Activated naive CD8-positive, alpha-beta T cell (primary cell): ENCODE results near the gene TRMO.
"Not testable (repeated sequence)": the region's sequence is repeated elsewhere in the genome, so short reads cannot be mapped to it uniquely, and the experiment has no call there.

Source experiments
- H3K27ac Mint-ChIP-seq: one replicate; pipeline ENCODE4 v1.8.0; 2021; ENCODE audit warnings: mixed read lengths
- H3K27me3 Mint-ChIP-seq: one replicate; pipeline ENCODE4 v1.8.0; 2021; ENCODE audit warnings: mixed read lengths
- H3K36me3 Mint-ChIP-seq: one replicate; pipeline ENCODE4 v1.8.0; 2021; ENCODE audit warnings: mixed read lengths
- H3K4me1 Mint-ChIP-seq: one replicate; pipeline ENCODE4 v1.8.0; 2021; ENCODE audit warnings: low read depth, mixed read lengths
- H3K4me3 Mint-ChIP-seq: one replicate; pipeline ENCODE4 v1.8.0; 2021; ENCODE audit warnings: mild to moderate bottlenecking, mixed read lengths
- H3K9me3 Mint-ChIP-seq: one replicate; pipeline ENCODE4 v1.8.0; 2021; ENCODE audit warnings: low read depth, mixed read lengths

Gene TRMO, protein sequence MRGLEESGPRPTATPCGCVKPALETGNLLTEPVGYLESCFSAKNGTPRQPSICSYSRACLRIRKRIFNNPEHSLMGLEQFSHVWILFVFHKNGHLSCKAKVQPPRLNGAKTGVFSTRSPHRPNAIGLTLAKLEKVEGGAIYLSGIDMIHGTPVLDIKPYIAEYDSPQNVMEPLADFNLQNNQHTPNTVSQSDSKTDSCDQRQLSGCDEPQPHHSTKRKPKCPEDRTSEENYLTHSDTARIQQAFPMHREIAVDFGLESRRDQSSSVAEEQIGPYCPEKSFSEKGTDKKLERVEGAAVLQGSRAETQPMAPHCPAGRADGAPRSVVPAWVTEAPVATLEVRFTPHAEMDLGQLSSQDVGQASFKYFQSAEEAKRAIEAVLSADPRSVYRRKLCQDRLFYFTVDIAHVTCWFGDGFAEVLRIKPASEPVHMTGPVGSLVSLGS

DNA sequence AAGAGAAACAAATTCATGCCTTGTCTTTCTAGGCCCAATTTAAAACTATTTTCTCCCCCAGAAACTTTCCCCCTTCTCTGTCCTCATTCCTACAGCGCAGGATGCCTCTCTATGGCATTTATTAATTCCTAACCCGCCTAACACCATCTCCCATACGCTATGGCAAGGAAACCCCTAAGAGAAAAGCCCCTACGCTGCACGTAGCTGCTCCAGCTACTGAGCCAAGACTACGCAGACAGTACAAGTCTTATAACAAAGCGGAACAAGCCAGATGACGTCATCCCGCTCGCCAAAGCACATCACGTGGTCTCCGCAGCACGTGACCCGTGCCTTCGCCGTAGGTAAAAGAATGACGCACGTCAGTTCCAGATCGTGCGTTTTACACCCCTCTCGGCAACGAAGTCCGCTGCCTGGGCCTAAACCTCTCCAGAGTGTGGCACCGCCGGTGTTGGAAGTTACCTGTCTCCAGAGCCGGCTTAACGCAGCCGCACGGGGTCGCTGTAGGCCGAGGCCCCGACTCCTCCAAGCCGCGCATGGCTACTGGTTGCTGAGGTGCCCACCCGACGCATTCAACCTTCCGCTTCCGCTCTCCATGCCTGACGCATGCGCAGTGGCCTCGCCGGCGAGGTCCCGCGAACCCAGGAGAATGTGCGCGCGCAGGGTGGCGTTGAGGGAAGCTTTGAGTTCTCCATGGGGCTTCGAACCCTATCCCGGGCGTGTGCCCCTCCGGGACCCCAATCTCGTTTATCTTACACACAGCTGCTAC lies at the start of gene TRMO:
Gene TRMO, minus strand, starts transcription at position 542 of the 766 bp plus-strand sequence. Its CDS starts 7 bp downstream, at position 535.
- Mint-ChIP-seq H3K27me3 (no peaks in the 10 kb centered on the region), H3K4me3 (peak within 1 kb of the TSS; percentile 98), H3K27ac (peak within 1 kb of the TSS; percentile 99), H3K36me3 (peaks cover 2% of the 10 kb centered on the region), H3K4me1 (peaks cover 48% of the 10 kb centered on the region), H3K9me3 (no peaks in the 10 kb centered on the region)

DNA sequence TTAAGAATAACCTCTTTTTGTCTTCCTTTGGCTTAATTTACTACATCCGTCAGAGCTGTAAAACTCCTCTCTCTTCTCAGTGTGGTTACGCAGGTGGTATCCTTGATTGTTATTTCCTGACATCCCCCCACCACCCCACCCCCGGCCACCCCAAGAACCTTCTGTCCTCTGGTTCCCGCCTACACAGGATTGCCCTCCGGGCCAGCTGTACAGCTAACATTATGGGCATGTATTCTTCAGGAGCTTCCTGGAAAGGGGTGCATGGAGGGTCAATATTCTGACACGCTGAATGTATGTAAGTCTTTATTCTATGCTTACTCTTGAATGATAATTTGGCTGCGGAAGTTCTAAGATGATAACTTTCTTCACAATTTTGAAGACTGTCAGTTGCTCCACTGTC lies 47.9 kb upstream of the TRMO start:
- H3K36me3 Mint-ChIP-seq = peaks cover under 1% of the 10 kb centered on the region
- H3K4me1 Mint-ChIP-seq = peaks cover 23% of the 10 kb centered on the region
- H3K4me3 Mint-ChIP-seq = peak overlapping the region; percentile 59
- no peaks in the 10 kb centered on the region for H3K9me3 Mint-ChIP-seq
- peak overlapping the region; percentile 74 for H3K27ac Mint-ChIP-seq
- H3K27me3 Mint-ChIP-seq = no peaks in the 10 kb centered on the region

DNA sequence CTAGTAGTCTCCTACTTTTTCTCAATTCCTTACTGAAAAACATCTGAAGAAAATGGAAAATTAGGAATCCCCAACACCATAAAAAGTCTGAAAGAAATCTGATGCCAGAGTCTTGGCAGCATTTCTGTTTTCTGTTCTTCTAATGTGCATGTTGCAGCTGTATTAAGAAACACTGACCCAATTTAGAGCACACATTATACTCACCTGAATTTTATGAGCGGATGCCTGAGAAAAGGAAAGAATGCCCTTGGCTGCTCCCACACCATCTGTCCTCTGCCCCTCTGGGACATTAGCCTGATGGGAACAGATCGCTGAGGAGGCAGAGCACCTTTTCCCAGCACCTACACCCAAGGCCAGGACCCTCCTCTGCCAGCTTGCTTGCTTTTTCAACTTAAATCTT lies 46.7 kb upstream of the TRMO start:
- H3K27me3 Mint-ChIP-seq = peaks cover 1% of the 10 kb centered on the region
- no peaks in the 10 kb centered on the region for H3K9me3 Mint-ChIP-seq
- no peak overlapping the region for H3K27ac Mint-ChIP-seq
- no peaks in the 10 kb centered on the region for H3K36me3 Mint-ChIP-seq
- H3K4me3 Mint-ChIP-seq = no peak overlapping the region
- H3K4me1 Mint-ChIP-seq = peaks cover 23% of the 10 kb centered on the region

DNA sequence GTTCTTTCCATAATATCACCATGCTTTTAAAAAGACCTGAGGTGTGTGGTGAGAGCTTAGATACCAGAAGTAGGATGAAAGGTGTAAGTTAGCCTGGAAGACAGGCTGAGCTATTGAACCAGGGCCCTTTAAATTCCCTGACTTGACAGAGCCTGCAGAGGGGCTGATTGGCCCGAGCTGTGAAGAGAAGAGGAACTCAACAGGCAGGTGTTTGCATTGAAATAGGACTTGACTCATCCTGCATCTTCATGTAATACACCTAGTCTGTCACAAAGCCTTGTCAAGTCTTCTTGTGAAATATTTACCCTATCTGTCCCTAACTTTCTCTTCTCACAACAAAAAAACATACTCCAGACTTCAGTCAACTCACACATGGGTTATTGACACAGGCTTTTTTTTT lies 44.2 kb upstream of the TRMO start:
- no peaks in the 10 kb centered on the region for H3K36me3 Mint-ChIP-seq
- peaks cover 2% of the 10 kb centered on the region for H3K27me3 Mint-ChIP-seq
- no peak overlapping the region for H3K4me3 Mint-ChIP-seq
- no peak overlapping the region for H3K27ac Mint-ChIP-seq
- H3K4me1 Mint-ChIP-seq = peaks cover 19% of the 10 kb centered on the region
- no peaks in the 10 kb centered on the region for H3K9me3 Mint-ChIP-seq

DNA sequence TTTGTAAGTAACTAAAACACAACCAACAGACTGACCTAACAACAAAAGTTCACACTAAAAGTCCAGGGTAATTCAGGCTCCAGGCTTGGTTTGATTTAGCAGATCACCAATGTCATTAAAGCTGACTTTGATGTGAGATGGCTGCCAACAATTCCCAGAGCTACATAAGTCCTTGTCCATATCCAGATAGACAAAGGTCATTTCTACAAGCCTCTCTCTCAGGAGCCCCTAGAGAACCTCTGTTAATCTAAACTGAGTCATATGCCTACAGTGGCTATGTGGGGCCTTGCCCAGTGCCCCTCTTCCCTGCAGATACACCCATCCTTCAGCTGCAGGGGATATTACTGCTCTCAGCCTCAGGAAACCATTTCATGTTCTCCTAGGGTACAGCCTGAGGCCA lies 42.6 kb upstream of the TRMO start:
- H3K27me3 Mint-ChIP-seq = peaks cover 2% of the 10 kb centered on the region
- H3K27ac Mint-ChIP-seq = no peak overlapping the region

DNA sequence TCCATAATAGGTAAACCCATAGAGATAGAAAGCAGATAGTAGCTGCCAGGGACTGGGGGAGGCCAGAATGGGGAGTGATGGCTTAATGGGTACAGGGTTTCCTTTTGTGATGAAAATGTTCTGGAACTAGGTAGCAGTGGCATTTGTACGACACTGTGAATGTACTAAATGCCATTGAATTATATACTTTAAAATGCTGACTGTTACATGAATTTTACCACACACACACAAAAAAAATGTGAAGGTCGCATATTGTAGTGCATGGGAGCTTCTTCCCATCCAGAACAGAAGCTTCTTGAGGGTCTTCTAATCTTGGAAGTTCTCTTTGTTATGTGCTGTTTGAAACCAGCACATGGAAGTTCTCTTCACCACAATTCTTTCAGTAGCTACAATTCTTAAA lies 40.9 kb upstream of the TRMO start:
- Mint-ChIP-seq H3K36me3 (no peaks in the 10 kb centered on the region), H3K4me1 (peaks cover 3% of the 10 kb centered on the region), H3K4me3 (no peak overlapping the region), H3K27ac (no peak overlapping the region), H3K27me3 (peaks cover 2% of the 10 kb centered on the region), H3K9me3 (no peaks in the 10 kb centered on the region)

More for the DNA sequence above, 42.6 kb upstream of the TRMO start:
- Mint-ChIP-seq H3K9me3 (no peaks in the 10 kb centered on the region), H3K36me3 (no peaks in the 10 kb centered on the region), H3K4me1 (peaks cover 12% of the 10 kb centered on the region), H3K4me3 (no peak overlapping the region)

DNA sequence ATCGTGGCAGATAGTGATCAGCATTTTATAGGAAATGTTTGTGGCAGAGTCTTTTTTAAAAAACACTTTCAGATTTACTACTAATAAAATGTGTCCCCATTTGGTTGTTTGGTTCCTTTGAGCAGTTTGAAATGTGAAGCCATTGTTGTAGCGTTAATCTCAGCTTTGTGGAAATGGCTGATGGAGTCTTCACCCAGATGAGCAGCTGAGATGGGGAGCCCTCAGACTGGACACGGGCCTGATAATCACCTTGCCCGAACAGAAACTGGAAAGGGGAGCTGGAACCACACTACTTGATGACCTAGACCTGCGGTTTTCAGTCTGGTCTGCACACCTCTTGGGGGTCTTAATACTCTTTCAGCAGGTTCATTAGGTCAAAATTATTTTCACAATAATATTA lies 40.3 kb upstream of the TRMO start:
- Mint-ChIP-seq H3K9me3 (no peaks in the 10 kb centered on the region), H3K27me3 (peaks cover 2% of the 10 kb centered on the region), H3K27ac (no peak overlapping the region), H3K36me3 (no peaks in the 10 kb centered on the region), H3K4me1 (no peaks in the 10 kb centered on the region), H3K4me3 (no peak overlapping the region)

DNA sequence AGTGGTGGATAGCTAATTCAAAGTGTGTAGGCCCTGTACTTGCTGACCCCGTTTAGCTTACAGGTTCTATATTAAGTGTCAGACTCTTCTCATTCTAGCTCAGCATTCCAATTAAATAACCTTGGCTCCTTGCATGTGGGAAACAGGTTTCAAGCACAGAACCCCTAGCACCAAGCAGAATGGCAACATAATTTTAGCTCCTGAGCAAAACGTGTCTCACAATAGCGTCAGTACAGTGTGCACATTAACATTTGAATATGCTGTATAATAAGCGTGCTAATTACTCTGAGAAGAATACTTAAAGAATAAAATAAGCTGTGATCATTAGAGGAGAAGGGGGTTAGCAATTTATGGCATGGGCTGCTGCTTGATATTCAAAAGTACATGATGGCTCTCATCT lies 39.8 kb upstream of the TRMO start:
- Mint-ChIP-seq H3K4me1 (no peaks in the 10 kb centered on the region), H3K9me3 (no peaks in the 10 kb centered on the region), H3K36me3 (no peaks in the 10 kb centered on the region), H3K27ac (no peak overlapping the region), H3K4me3 (no peak overlapping the region), H3K27me3 (peaks cover 2% of the 10 kb centered on the region)

DNA sequence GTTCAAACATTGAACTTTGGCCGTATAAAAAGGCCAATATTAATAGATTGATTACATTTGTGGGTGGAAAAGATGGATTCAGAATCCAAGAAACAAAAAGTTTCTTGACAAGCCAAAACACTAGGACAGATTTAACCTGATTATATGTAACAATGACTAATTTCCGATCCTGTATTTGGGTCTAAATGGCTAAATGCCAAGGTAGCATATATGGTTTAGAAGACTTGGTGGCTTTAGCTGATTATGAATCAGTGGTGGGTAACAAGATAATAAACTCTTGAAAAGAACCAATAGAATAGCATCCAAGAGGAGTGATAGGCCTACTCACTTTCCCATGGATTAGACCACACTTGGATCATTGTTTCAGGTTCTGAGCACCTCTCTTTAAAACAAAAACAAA lies 39.1 kb upstream of the TRMO start:
- H3K36me3 Mint-ChIP-seq = no peaks in the 10 kb centered on the region
- peaks cover 2% of the 10 kb centered on the region for H3K27me3 Mint-ChIP-seq
- H3K9me3 Mint-ChIP-seq = no peaks in the 10 kb centered on the region
- H3K4me1 Mint-ChIP-seq = no peaks in the 10 kb centered on the region
- no peak overlapping the region for H3K27ac Mint-ChIP-seq
- no peak overlapping the region for H3K4me3 Mint-ChIP-seq

DNA sequence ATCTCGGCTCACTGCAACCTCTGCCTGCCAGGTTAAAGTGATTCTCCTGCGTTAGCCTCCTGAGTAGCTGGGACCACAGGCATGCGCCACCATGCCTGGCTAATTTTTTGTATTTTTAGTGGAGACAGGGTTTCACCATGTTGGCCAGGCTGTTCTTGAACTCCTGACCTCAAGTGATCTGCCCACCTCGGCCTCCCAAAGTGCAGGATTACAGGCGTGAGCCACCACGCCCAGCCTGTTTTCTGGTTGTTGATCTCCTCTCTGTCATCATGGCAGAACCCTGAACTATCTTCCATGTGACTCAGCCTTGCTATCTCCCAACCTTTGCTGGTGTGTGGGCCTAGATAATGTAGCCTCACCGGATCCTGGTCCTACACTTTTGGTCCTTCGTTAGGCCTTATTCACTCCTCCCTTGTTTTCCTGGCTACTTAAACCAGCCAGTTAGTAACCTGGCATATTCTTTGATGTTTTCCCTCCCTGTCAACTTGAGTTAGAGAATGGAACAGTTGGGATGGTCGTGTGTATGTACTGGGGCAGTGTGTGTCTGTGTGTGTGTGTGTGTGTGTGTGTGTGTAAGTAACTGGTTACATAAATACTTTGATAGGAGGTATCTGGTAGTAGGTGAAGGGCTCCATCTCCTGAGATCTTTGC lies 38.5 kb upstream of the TRMO start:
- H3K4me3 Mint-ChIP-seq, H3K27me3 Mint-ChIP-seq, H3K36me3 Mint-ChIP-seq, H3K4me1 Mint-ChIP-seq, H3K9me3 Mint-ChIP-seq, H3K27ac Mint-ChIP-seq: not testable (repeated sequence)

DNA sequence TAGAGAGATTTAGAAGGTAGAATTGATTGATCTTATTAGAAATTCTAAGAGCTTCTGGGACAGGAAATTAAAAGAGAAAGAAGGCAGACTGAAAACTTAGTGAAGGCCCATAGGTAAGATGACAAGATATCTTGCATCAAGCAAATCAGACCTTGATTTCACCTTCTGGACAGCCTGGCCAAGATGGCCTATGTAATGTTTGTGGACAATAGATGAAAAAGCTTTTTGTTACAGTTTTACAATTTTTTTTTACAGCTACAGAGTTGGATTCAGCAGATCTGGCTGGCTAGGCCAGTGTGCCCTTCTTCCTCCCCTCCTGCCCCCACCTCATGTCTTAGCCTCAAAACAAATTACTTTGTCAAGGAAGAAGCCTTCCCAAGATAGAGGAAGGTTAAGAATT lies 37.3 kb upstream of the TRMO start:
- no peaks in the 10 kb centered on the region for H3K4me1 Mint-ChIP-seq
- H3K27ac Mint-ChIP-seq = no peak overlapping the region
- peaks cover 2% of the 10 kb centered on the region for H3K27me3 Mint-ChIP-seq
- H3K36me3 Mint-ChIP-seq = no peaks in the 10 kb centered on the region
- H3K9me3 Mint-ChIP-seq = no peaks in the 10 kb centered on the region
- no peak overlapping the region for H3K4me3 Mint-ChIP-seq

DNA sequence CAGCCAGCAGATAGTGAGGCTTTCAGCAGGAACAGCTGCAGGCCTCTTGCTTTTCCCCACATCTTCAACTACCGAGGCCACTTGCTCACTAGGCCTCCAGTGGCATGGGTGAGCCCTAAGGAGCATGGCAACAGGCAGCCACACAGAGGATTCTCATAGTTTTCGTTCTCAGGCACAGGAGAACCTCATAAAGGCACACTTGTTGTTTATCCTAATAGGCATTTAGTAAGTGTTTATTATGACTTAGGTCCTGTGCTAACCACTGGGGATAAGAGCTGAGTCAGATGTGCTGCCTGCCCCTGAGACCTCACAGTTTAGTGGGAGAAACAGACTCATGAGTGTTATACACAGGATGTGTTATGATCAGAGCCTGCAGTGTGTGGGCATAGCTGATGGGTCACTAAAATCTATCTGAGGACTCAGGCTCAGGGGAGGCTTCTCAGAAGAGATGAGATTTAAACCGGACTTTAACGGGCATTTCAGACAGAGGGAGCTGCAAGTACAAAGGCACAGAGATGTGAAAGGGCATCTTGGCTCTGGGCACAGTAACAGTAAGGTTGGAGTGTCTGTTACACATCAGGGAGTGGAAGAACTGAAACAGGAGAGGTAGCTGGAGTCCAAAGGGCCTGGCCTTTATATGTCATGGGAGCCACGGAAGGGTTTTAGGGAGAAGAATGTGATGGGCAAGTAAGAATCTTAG lies 36.7 kb upstream of the TRMO start:
- peaks cover 1% of the 10 kb centered on the region for H3K27me3 Mint-ChIP-seq
- no peak overlapping the region for H3K4me3 Mint-ChIP-seq
- no peaks in the 10 kb centered on the region for H3K9me3 Mint-ChIP-seq
- H3K4me1 Mint-ChIP-seq = no peaks in the 10 kb centered on the region
- H3K27ac Mint-ChIP-seq = no peak overlapping the region
- H3K36me3 Mint-ChIP-seq = no peaks in the 10 kb centered on the region

DNA sequence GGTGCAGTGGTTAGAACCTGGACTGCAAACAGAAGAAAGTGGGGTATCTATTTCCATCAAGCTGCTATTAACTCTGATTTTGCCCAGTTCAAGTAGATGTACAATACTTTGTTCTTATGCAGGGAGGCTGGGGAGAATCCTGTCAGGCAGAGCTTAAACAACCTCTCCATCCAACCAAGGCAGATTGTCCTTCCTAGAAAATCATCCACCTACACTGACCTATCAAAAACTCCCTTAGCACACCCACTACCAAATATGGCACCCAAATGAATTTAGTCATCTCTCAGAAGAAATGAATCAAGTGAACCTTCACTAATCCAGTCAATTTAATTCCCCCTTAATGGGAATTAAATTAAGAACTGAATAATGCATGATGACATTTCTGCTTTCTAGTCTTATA lies 34.0 kb upstream of the TRMO start:
- no peaks in the 10 kb centered on the region for H3K36me3 Mint-ChIP-seq
- H3K4me3 Mint-ChIP-seq = no peak overlapping the region
- no peak overlapping the region for H3K27ac Mint-ChIP-seq
- H3K4me1 Mint-ChIP-seq = peaks cover 1% of the 10 kb centered on the region
- no peaks in the 10 kb centered on the region for H3K9me3 Mint-ChIP-seq
- H3K27me3 Mint-ChIP-seq = no peaks in the 10 kb centered on the region

DNA sequence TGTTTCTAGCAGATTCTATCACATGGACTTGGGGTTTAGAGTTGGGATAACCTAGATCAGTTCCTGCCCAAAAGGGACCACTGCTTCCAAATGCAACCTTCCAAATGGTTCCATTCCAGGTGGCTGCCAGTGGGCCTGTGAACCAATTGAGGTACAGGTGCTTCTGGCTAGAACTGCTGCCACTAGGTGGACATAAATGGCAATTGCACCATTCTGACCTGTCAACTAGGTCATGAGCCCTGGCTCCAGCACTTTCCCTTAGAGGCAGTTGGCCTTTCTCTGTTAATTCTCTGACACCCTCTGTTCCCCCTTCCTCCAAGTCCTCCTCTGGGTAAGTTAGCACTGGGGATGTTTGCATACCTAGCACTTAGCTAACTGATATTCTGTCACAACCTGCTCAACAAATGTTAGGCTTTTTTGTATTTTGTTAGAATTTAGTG lies 32.3 kb upstream of the TRMO start:
- Mint-ChIP-seq H3K9me3 (peaks cover 3% of the 10 kb centered on the region), H3K4me3 (no peak overlapping the region), H3K27ac (no peak overlapping the region), H3K4me1 (peaks cover 3% of the 10 kb centered on the region), H3K36me3 (peaks cover 2% of the 10 kb centered on the region), H3K27me3 (no peaks in the 10 kb centered on the region)

DNA sequence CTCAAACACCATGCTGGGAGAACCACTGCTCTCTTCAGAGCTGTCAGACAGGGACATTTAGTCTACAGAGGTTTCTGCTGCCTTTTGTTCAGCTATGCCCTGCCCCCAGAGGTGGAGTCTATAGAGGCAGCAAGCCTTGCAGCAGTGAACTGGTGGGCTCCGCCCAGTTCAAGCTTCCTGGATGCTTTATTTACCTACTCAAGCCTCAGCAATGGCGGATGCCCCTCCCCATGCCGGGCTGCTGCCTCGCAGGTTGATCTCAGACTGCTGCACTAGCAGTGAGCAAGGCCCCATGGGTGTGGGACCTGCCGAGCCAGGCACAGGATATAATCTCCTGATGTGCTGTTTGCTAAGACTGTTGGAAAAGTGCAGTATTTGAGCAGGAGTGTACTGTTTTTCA lies 28.6 kb upstream of the TRMO start:
- not testable (repeated sequence) for H3K4me3 Mint-ChIP-seq, H3K9me3 Mint-ChIP-seq, H3K36me3 Mint-ChIP-seq, H3K27me3 Mint-ChIP-seq, H3K4me1 Mint-ChIP-seq, H3K27ac Mint-ChIP-seq
